HL-60 (cell line): ENCODE results near the gene ADARB1.

Source experiments
- DNase-seq, 2 experiments: peaks; one replicate each; pipeline ENCODE4 v3.0.0-alpha.2; 2010 to 2020; ENCODE audit warnings: low read depth in 1 of 2, low spot score in 1 of 2
- H3K27ac ChIP-seq: fragments of 250-450 bp; sonication (Bioruptor Pico); replicated peaks from 2 replicates; pipeline ENCODE4 v1.5.1; 2020; ENCODE audit warnings: mild to moderate bottlenecking, moderate library complexity
- H3K27me3 ChIP-seq: fragments of 250-450 bp; sonication (Bioruptor Pico); 2 replicates; pipeline ENCODE4 v1.5.1; 2021; ENCODE audit warnings: mild to moderate bottlenecking, moderate library complexity; ENCODE audit not compliant: insufficient read depth, poor library complexity, severe bottlenecking
- H3K4me3 ChIP-seq: replicated peaks from 2 replicates; pipeline ENCODE4 v1.5.1; 2011; ENCODE audit warnings: mild to moderate bottlenecking, control low read depth, low read length; ENCODE audit not compliant: insufficient read depth
- GABPA ChIP-seq: IDR thresholded peaks from 2 replicates; pipeline ENCODE4 v1.6.1; 2012; ENCODE audit warnings: low read depth
- POLR2AphosphoS5 ChIP-seq: IDR thresholded peaks from 2 replicates; pipeline ENCODE4 v1.6.1; 2012; ENCODE audit warnings: low read depth
- SPI1 ChIP-seq: IDR thresholded peaks from 2 replicates; pipeline ENCODE4 v1.6.1; 2012; ENCODE audit warnings: low read depth, mild to moderate bottlenecking, borderline replicate concordance
- TF ChIP-seq, protein P1 (sequence below): IDR thresholded peaks from one replicate; pipeline ENCODE4 v1.5.1; 2011; ENCODE audit warnings: low read length, control low read depth, inconsistent platforms; ENCODE audit not compliant: insufficient read depth
- TF ChIP-seq, protein P2 (sequence below): IDR thresholded peaks from 2 replicates; pipeline ENCODE4 v1.6.1; 2012; ENCODE audit warnings: low read depth; ENCODE audit not compliant: insufficient replicate concordance

The ADARB1 gene

DNA sequence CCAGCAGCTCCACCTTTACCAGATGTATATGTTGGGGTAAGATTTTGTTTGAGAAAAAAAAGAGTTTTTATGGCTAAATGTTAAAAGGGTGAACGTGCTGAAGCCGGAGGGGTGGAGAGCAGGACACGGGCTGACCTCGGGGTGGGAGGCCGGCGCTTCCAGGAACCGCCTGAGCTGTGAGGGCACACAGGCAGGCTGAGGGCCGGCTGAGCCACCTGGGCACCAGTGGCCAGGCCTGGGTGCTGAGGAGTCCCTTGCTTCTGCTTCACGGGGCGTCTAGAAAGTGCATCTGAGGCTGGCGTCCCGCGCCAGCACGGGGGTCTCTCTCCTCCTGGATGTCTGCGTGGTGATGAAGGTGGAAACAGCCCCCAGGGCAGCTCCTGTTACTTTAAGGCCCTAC, 33.6 kb upstream of the ADARB1 start:
- H3K27ac ChIP-seq, result no peak overlapping the region
- TF ChIP-seq POLR2AphosphoS5, result no peak
- TF ChIP-seq, protein P1, sequence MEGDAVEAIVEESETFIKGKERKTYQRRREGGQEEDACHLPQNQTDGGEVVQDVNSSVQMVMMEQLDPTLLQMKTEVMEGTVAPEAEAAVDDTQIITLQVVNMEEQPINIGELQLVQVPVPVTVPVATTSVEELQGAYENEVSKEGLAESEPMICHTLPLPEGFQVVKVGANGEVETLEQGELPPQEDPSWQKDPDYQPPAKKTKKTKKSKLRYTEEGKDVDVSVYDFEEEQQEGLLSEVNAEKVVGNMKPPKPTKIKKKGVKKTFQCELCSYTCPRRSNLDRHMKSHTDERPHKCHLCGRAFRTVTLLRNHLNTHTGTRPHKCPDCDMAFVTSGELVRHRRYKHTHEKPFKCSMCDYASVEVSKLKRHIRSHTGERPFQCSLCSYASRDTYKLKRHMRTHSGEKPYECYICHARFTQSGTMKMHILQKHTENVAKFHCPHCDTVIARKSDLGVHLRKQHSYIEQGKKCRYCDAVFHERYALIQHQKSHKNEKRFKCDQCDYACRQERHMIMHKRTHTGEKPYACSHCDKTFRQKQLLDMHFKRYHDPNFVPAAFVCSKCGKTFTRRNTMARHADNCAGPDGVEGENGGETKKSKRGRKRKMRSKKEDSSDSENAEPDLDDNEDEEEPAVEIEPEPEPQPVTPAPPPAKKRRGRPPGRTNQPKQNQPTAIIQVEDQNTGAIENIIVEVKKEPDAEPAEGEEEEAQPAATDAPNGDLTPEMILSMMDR, result no peak
- TF ChIP-seq, protein P2, sequence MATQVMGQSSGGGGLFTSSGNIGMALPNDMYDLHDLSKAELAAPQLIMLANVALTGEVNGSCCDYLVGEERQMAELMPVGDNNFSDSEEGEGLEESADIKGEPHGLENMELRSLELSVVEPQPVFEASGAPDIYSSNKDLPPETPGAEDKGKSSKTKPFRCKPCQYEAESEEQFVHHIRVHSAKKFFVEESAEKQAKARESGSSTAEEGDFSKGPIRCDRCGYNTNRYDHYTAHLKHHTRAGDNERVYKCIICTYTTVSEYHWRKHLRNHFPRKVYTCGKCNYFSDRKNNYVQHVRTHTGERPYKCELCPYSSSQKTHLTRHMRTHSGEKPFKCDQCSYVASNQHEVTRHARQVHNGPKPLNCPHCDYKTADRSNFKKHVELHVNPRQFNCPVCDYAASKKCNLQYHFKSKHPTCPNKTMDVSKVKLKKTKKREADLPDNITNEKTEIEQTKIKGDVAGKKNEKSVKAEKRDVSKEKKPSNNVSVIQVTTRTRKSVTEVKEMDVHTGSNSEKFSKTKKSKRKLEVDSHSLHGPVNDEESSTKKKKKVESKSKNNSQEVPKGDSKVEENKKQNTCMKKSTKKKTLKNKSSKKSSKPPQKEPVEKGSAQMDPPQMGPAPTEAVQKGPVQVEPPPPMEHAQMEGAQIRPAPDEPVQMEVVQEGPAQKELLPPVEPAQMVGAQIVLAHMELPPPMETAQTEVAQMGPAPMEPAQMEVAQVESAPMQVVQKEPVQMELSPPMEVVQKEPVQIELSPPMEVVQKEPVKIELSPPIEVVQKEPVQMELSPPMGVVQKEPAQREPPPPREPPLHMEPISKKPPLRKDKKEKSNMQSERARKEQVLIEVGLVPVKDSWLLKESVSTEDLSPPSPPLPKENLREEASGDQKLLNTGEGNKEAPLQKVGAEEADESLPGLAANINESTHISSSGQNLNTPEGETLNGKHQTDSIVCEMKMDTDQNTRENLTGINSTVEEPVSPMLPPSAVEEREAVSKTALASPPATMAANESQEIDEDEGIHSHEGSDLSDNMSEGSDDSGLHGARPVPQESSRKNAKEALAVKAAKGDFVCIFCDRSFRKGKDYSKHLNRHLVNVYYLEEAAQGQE, result no peak
- no peak for TF ChIP-seq GABPA
- TF ChIP-seq SPI1, result no peak
- H3K4me3 ChIP-seq, result no peak overlapping the region
- no peak for DNase-seq
- H3K27me3 ChIP-seq, result no peaks in the 10 kb centered on the region

GRCh38 chr21:45041351-45041805, 33.0 kb upstream of the ADARB1 start:
- TF ChIP-seq POLR2AphosphoS5, result no peak
- TF ChIP-seq SPI1, result no peak
- no peak for TF ChIP-seq GABPA
- TF ChIP-seq, protein P2, result no peak
- TF ChIP-seq, protein P1, result no peak
- DNase-seq, result peak; percentile 69 to 74
- no peaks in the 10 kb centered on the region for H3K27me3 ChIP-seq
- H3K4me3 ChIP-seq, result no peak overlapping the region
- 0 out of 2 replicates have a peak overlapping the region, but pooled peaks have one; percentile 18 for H3K27ac ChIP-seq

DNA sequence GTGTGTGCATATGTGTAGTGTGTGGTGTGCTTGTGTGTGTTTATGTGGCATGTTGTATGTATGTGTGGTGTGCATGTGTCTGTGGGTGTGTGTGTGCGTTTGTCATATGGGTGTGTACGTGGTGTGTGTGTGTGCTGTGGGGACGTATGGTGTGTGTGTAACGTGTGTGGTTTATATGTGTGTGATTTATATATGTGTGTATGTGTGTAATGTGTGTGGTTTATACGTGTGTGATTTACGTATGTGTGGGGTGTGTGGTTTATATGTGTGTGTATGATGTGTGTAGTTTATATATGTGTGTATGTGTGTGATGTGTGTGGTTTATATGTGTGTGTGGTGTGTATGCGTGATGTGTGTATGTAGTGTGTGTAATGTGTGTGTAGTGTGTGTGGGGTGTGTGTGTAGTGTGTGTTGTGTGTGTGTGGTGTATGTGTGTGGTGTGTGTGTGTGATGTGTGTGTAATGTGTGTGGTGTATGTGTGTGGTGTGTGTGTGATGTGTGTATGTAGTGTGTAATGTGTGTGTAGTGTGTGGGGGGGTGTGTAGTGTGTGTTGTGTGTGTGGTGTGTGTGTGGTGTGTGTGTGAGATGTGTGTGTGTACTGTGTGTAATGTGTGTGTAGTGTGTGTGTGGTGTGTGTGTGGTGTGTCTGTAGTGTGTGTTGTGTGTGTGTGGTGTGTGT, 32.3 kb upstream of the ADARB1 start:
- no peak for DNase-seq
- H3K27me3 ChIP-seq, result no peaks in the 10 kb centered on the region
- no peak for TF ChIP-seq SPI1
- TF ChIP-seq, protein P2, result no peak
- TF ChIP-seq, protein P1, result no peak
- no peak for TF ChIP-seq POLR2AphosphoS5
- TF ChIP-seq GABPA, result no peak
- H3K4me3 ChIP-seq, result no peak overlapping the region
- H3K27ac ChIP-seq, result no peak overlapping the region
